ENCODE data around the gene ZNF559.
"Not testable (repeated sequence)": the region's sequence is repeated elsewhere in the genome, so short reads cannot be mapped to it uniquely, and the experiment has no call there.

The ZNF559 gene

GRCh38 chr19:9323919-9324583, at the start of gene ZNF559:
ZNF559 (plus strand) TSS chr19:9324179; CDS start chr19:9338550, 14,371 bp downstream.
- DNase-seq: peak; percentile 96 to 97

GRCh38 chr19:9283485-9283884, 40.5 kb upstream of the ZNF559 start:
- peak; percentile 4 to 11 for DNase-seq

GRCh38 chr19:9289231-9289884, 34.6 kb upstream of the ZNF559 start:
- no peak for DNase-seq

- no peak for DNase-seq
These were observed 28.5 kb upstream of the ZNF559 start for GRCh38 chr19:9295411-9295849.

GRCh38 chr19:9296336-9296735, 27.6 kb upstream of the ZNF559 start:
- no peak for DNase-seq

- DNase-seq: no peak
These were observed 17.5 kb upstream of the ZNF559 start for GRCh38 chr19:9306443-9306842.

GRCh38 chr19:9308091-9308770, 15.7 kb upstream of the ZNF559 start:
- no peak for DNase-seq

GRCh38 chr19:9309139-9309973, 14.6 kb upstream of the ZNF559 start, which contains the start of gene ZNF699:
ZNF699 (minus strand) TSS chr19:9309838; CDS start chr19:9305119, 4,719 bp downstream.
- DNase-seq: peak; percentile 98

- no peak for DNase-seq
These were observed 14.0 kb upstream of the ZNF559 start for GRCh38 chr19:9309974-9310446.

- no peak for DNase-seq
These were observed 10.2 kb upstream of the ZNF559 start for GRCh38 chr19:9313756-9314155.

GRCh38 chr19:9321338-9321737, 2.6 kb upstream of the ZNF559 start:
- no peak for DNase-seq

- not testable (repeated sequence) for DNase-seq
These were observed 2.2 kb upstream of the ZNF559 start for GRCh38 chr19:9321756-9322155.

- DNase-seq: not testable (repeated sequence)
These were observed 1.8 kb upstream of the ZNF559 start for GRCh38 chr19:9322201-9322600.

- DNase-seq: peak; percentile 74 to 77
These were observed 441 bp upstream of the ZNF559 start for GRCh38 chr19:9323557-9323918.

GRCh38 chr19:9324584-9324962, 594 bp downstream of the ZNF559 start:
- no peak for DNase-seq

GRCh38 chr19:9329999-9330398, 6.0 kb downstream of the ZNF559 start:
- no peak for DNase-seq

- DNase-seq: no peak
These were observed 18.8 kb downstream of the ZNF559 start for GRCh38 chr19:9342610-9343304.

- DNase-seq: no peak
These were observed 21.0 kb downstream of the ZNF559 start for GRCh38 chr19:9345005-9345404.

- DNase-seq: no peak
These were observed 24.3 kb downstream of the ZNF559 start for GRCh38 chr19:9348253-9348652.

GRCh38 chr19:9348671-9349070, 24.7 kb downstream of the ZNF559 start:
- DNase-seq: no peak

GRCh38 chr19:9352505-9352904, 28.5 kb downstream of the ZNF559 start:
- no peak for DNase-seq

- no peak for DNase-seq
These were observed 29.0 kb downstream of the ZNF559 start for GRCh38 chr19:9353011-9353410.

Data from CD4-positive, alpha-beta T cell treated with Interleukin-1 beta for 1 hour (primary cell).